ENCODE results near the gene CCBE1. TPM values are rescaled to one million over a fixed set of nuclear protein-coding genes. Genes with fewer than 3 reads are reported as not detected.

CCBE1 gene
- total RNA-seq, 1 donor from 2014 or later = 4.1 TPM

DNA sequence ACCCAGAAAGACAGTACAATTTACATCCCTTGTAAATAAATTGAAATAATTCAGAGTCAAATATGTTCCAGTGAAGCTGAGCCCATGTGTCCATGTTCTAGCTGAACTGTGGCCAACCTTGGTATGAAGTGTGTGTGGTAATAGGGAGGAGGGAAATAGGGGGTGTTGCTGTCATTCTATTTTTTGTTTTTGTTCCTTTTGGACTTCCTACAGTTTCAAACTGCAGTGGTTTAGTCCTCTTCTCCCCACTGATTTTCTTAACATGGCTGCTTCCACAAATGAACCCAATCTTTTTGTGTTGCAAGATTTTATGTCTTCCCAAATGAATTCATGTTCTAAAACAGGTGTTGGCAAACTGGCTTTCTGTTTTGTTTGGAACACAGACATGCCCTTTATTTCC is 156.9 kb downstream of the CCBE1 start:
- no peaks in the 10 kb centered on the region for H3K4me1 ChIP-seq (ENCODE audit: insufficient read depth, low read length)
- no peak overlapping the region for H3K27ac Mint-ChIP-seq (ENCODE audit: unreplicated experiment)
- no peaks in the 10 kb centered on the region for H3K4me1 Mint-ChIP-seq (ENCODE audit: low read depth, unreplicated experiment)
- no peaks in the 10 kb centered on the region for H4K20me1 ChIP-seq (ENCODE audit: insufficient read depth, low read length)
- H3K27ac ChIP-seq (ENCODE audit: low read depth, low read length) = no peak overlapping the region
- no peaks in the 10 kb centered on the region for H3K9me3 ChIP-seq (ENCODE audit: insufficient read depth, low read depth, low read length)
- no peaks in the 10 kb centered on the region for H3K36me3 ChIP-seq (ENCODE audit: insufficient read depth, low read length)
- H3K9ac ChIP-seq (ENCODE audit: low read length) = no peak overlapping the region
- H3K27me3 ChIP-seq (ENCODE audit: insufficient read depth, low read length) = no peaks in the 10 kb centered on the region
- no peak for DNase-seq (ENCODE audit: low read depth)
- H3K4me3 ChIP-seq (ENCODE audit: insufficient read depth, low read depth, low read length) = no peak overlapping the region
- H3K27me3 Mint-ChIP-seq (ENCODE audit: low read depth, unreplicated experiment) = peaks cover 5% of the 10 kb centered on the region
- no peak overlapping the region for H2AFZ ChIP-seq (ENCODE audit: low read depth, low read length)
- FAIRE-seq = peak; percentile 5
- H3K79me2 ChIP-seq (ENCODE audit: insufficient read depth, low read length) = no peaks in the 10 kb centered on the region
- H3K36me3 Mint-ChIP-seq (ENCODE audit: low read depth, unreplicated experiment) = no peaks in the 10 kb centered on the region
- no peak overlapping the region for H3K4me2 ChIP-seq (ENCODE audit: low read length)
- no peaks in the 10 kb centered on the region for H3K9me3 Mint-ChIP-seq (ENCODE audit: unreplicated experiment)
- TF ChIP-seq, protein P1, sequence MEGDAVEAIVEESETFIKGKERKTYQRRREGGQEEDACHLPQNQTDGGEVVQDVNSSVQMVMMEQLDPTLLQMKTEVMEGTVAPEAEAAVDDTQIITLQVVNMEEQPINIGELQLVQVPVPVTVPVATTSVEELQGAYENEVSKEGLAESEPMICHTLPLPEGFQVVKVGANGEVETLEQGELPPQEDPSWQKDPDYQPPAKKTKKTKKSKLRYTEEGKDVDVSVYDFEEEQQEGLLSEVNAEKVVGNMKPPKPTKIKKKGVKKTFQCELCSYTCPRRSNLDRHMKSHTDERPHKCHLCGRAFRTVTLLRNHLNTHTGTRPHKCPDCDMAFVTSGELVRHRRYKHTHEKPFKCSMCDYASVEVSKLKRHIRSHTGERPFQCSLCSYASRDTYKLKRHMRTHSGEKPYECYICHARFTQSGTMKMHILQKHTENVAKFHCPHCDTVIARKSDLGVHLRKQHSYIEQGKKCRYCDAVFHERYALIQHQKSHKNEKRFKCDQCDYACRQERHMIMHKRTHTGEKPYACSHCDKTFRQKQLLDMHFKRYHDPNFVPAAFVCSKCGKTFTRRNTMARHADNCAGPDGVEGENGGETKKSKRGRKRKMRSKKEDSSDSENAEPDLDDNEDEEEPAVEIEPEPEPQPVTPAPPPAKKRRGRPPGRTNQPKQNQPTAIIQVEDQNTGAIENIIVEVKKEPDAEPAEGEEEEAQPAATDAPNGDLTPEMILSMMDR (IDR thresholded peaks at IDR 0.05; ENCODE audit: insufficient read depth, low read depth, low read length) = no peak
- no peak for TF ChIP-seq EZH2 (IDR thresholded peaks at IDR 0.05; ENCODE audit: insufficient read depth, low read length)
- H3K4me3 Mint-ChIP-seq (ENCODE audit: unreplicated experiment) = no peak overlapping the region

DNA sequence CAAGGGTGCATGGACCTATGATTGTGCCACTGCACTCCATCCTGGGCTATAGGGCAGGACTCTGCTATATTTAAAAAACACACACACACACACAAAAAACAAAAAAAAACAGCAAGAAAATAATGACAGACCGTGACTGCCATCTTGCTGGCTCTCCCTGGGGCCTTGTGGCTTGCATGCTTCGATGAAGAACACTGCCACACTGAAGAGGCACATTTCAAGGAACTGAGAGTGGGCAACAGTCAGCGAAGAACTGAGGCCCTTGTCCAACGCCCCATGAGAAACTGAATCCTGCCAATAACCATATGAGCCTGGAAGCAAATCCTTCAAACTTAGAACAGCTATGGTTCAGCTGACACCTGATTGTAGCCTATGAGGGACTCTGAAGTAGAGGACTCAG is 158.1 kb downstream of the CCBE1 start:
- H3K9me3 ChIP-seq (ENCODE audit: insufficient read depth, low read depth, low read length) = no peaks in the 10 kb centered on the region
- H3K36me3 ChIP-seq (ENCODE audit: insufficient read depth, low read length) = no peaks in the 10 kb centered on the region
- H3K79me2 ChIP-seq (ENCODE audit: insufficient read depth, low read length) = no peaks in the 10 kb centered on the region
- Mint-ChIP-seq H3K36me3 (ENCODE audit: low read depth, unreplicated experiment) (no peaks in the 10 kb centered on the region), H3K27me3 (ENCODE audit: low read depth, unreplicated experiment) (peaks cover 5% of the 10 kb centered on the region), H3K4me1 (ENCODE audit: low read depth, unreplicated experiment) (no peaks in the 10 kb centered on the region), H3K4me3 (ENCODE audit: unreplicated experiment) (no peak overlapping the region), H3K27ac (ENCODE audit: unreplicated experiment) (no peak overlapping the region), H3K9me3 (ENCODE audit: unreplicated experiment) (no peaks in the 10 kb centered on the region)
- no peak for DNase-seq (ENCODE audit: low read depth)
- H3K4me3 ChIP-seq (ENCODE audit: insufficient read depth, low read depth, low read length) = no peak overlapping the region
- H3K27me3 ChIP-seq (ENCODE audit: insufficient read depth, low read length) = no peaks in the 10 kb centered on the region
- H3K9ac ChIP-seq (ENCODE audit: low read length) = no peak overlapping the region
- no peak overlapping the region for H3K4me2 ChIP-seq (ENCODE audit: low read length)
- H3K4me1 ChIP-seq (ENCODE audit: insufficient read depth, low read length) = no peaks in the 10 kb centered on the region
- FAIRE-seq = no peak
- H4K20me1 ChIP-seq (ENCODE audit: insufficient read depth, low read length) = no peaks in the 10 kb centered on the region
- no peak overlapping the region for H3K27ac ChIP-seq (ENCODE audit: low read depth, low read length)
- H2AFZ ChIP-seq (ENCODE audit: low read depth, low read length) = no peak overlapping the region
- TF ChIP-seq EZH2 (IDR thresholded peaks at IDR 0.05; ENCODE audit: insufficient read depth, low read length) = no peak
- TF ChIP-seq, protein P1 (IDR thresholded peaks at IDR 0.05; ENCODE audit: insufficient read depth, low read depth, low read length) = no peak

DNA sequence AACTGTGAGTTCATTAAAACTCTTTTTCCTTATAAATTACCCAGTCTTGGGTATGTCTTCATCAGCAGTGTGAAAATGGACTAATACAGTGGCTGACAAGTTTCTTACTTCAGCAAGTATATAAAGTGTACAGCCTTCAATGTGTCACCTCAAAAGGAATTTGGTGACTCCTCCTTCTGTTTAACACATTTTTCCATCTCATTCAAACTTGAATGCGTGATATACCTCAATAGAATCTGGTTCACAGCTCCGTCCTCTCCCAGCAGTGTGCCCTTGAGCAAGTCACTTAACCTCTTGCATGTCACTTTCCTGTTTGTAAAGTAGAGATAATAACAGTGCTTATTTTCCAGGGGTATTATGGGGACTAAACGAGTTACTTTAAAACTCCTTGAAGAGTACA is 159.6 kb downstream of the CCBE1 start:
- no peak overlapping the region for H3K4me2 ChIP-seq (ENCODE audit: low read length)
- no peaks in the 10 kb centered on the region for H3K36me3 ChIP-seq (ENCODE audit: insufficient read depth, low read length)
- TF ChIP-seq, protein P1 (IDR thresholded peaks at IDR 0.05; ENCODE audit: insufficient read depth, low read depth, low read length) = no peak
- TF ChIP-seq EZH2 (IDR thresholded peaks at IDR 0.05; ENCODE audit: insufficient read depth, low read length) = no peak
- H3K79me2 ChIP-seq (ENCODE audit: insufficient read depth, low read length) = no peaks in the 10 kb centered on the region
- no peak overlapping the region for H3K27ac ChIP-seq (ENCODE audit: low read depth, low read length)
- H3K4me1 ChIP-seq (ENCODE audit: insufficient read depth, low read length) = no peaks in the 10 kb centered on the region
- no peaks in the 10 kb centered on the region for H3K9me3 ChIP-seq (ENCODE audit: insufficient read depth, low read depth, low read length)
- no peak for FAIRE-seq
- no peaks in the 10 kb centered on the region for H3K36me3 Mint-ChIP-seq (ENCODE audit: low read depth, unreplicated experiment)
- no peak overlapping the region for H3K4me3 Mint-ChIP-seq (ENCODE audit: unreplicated experiment)
- no peak for DNase-seq (ENCODE audit: low read depth)
- H3K4me1 Mint-ChIP-seq (ENCODE audit: low read depth, unreplicated experiment) = no peaks in the 10 kb centered on the region
- H4K20me1 ChIP-seq (ENCODE audit: insufficient read depth, low read length) = no peaks in the 10 kb centered on the region
- no peak overlapping the region for H3K9ac ChIP-seq (ENCODE audit: low read length)
- no peaks in the 10 kb centered on the region for H3K27me3 ChIP-seq (ENCODE audit: insufficient read depth, low read length)
- H3K27ac Mint-ChIP-seq (ENCODE audit: unreplicated experiment) = no peak overlapping the region
- H3K4me3 ChIP-seq (ENCODE audit: insufficient read depth, low read depth, low read length) = no peak overlapping the region
- no peaks in the 10 kb centered on the region for H3K9me3 Mint-ChIP-seq (ENCODE audit: unreplicated experiment)
- no peak overlapping the region for H2AFZ ChIP-seq (ENCODE audit: low read depth, low read length)
- H3K27me3 Mint-ChIP-seq (ENCODE audit: low read depth, unreplicated experiment) = peaks cover 5% of the 10 kb centered on the region
